Stimulated activated CD8-positive, alpha-beta memory T cell treated with anti-CD3 and anti-CD28 coated beads, Interleukin-2, amount 100 ng/mL, for 1 hour (primary cell): ENCODE results near the gene LRRC58.

Source experiments
- DNase-seq, 2 donors: peaks; one replicate each; pipeline ENCODE4 v3.0.0-alpha.2; 2020; ENCODE audit warnings: low read depth in 2 of 2

The LRRC58 gene

GRCh38 chr3:120276767-120277166, 72.4 kb downstream of the LRRC58 start:
- DNase-seq = no peak

GRCh38 chr3:120275618-120276017, 73.5 kb downstream of the LRRC58 start:
- DNase-seq = no peak

- no peak for DNase-seq
These were observed 74.4 kb downstream of the LRRC58 start for GRCh38 chr3:120274739-120275167.
